Measurements from ENCODE around the gene ASPM. TPM values are rescaled to one million over a fixed set of nuclear protein-coding genes. Genes with fewer than 3 reads are reported as not detected.
"Not testable (repeated sequence)": the region's sequence is repeated elsewhere in the genome, so short reads cannot be mapped to it uniquely, and the experiment has no call there.

Gene ASPM
- total RNA-seq, 6 donors from 2014 or later = under 0.01 to 2.7 (median 1.1) TPM

DNA sequence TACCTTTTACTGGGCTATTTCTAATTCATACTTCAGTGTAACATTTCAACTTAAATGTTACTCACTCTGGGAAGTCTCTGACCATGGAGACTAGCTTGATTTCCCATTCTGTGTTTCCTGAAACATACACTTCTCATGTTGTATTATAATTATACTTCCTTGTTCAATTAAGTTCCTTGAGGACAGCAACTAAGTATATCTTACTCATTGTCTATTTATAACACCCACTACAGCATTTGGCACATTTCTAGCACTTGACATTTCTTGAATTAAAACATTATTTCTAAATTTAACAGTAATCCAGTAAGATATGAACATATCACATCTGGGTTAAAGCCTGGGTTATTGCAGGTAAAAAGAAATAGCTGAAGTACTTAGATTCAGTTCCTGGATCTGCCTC is 47.0 kb downstream of the ASPM start:
- Histone ChIP-seq H3K9me3 (no peaks in the 10 kb centered on the region), H3K4me3 (no peak overlapping the region), H3K27me3 (no peaks in the 10 kb centered on the region), H3K27ac (no peak overlapping the region), H3K4me1 (no peaks in the 10 kb centered on the region), H3K36me3 (no peaks in the 10 kb centered on the region)
- DNase-seq (no peak), ATAC-seq (ENCODE audit: low FRiP score in 2 of 2) (no peak)
- TF ChIP-seq POLR2A (IDR thresholded peaks at IDR 0.05) (no peak), CTCF (IDR thresholded peaks at IDR 0.05) (no peak)

GRCh38 chr1:197096971-197097370 is 49.5 kb downstream of the ASPM start:
- ATAC-seq (ENCODE audit: low FRiP score in 2 of 2); DNase-seq; H3K27ac ChIP-seq; H3K27me3 ChIP-seq; H3K4me3 ChIP-seq; H3K4me1 ChIP-seq; H3K36me3 ChIP-seq; H3K9me3 ChIP-seq: not testable (repeated sequence)
- WGBS, 2 donors = 98 to 100% methylated on average over 2 of the region's 2 CpGs

GRCh38 chr1:197096137-197096536 is 50.3 kb downstream of the ASPM start:
- no peak overlapping the region for H3K4me3 ChIP-seq
- ATAC-seq (ENCODE audit: low FRiP score in 2 of 2) = no peak

GRCh38 chr1:197093226-197093885 is 53.1 kb downstream of the ASPM start:
- Histone ChIP-seq H3K27me3 (no peaks in the 10 kb centered on the region), H3K4me3 (no peak overlapping the region), H3K9me3 (no peaks in the 10 kb centered on the region), H3K27ac (no peak overlapping the region), H3K4me1 (no peaks in the 10 kb centered on the region), H3K36me3 (no peaks in the 10 kb centered on the region)
- ATAC-seq (ENCODE audit: low FRiP score in 2 of 2) (no peak), DNase-seq (no peak)
- WGBS, 2 donors = 95% methylated on average over 4 of the region's 4 CpGs
- TF ChIP-seq POLR2AphosphoS5 (IDR thresholded peaks at IDR 0.05) = no peak
- no peak for TF ChIP-seq CTCF (IDR thresholded peaks at IDR 0.05)
- no peak for TF ChIP-seq POLR2A (IDR thresholded peaks at IDR 0.05)
- TF ChIP-seq EP300 (IDR thresholded peaks at IDR 0.05) = no peak

More at GRCh38 chr1:197096137-197096536, 50.3 kb downstream of the ASPM start:
- TF ChIP-seq POLR2AphosphoS5 (IDR thresholded peaks at IDR 0.05) = no peak
- TF ChIP-seq EP300 (IDR thresholded peaks at IDR 0.05) = no peak
- TF ChIP-seq CTCF (IDR thresholded peaks at IDR 0.05) = no peak
- no peak for TF ChIP-seq POLR2A (IDR thresholded peaks at IDR 0.05)
- no peaks in the 10 kb centered on the region for H3K27me3 ChIP-seq
- no peak for DNase-seq
- H3K36me3 ChIP-seq = no peaks in the 10 kb centered on the region
- no peaks in the 10 kb centered on the region for H3K9me3 ChIP-seq
- WGBS, 2 donors = 92 to 93% methylated on average over 1 of the region's 1 CpG
- H3K4me1 ChIP-seq = no peaks in the 10 kb centered on the region
- no peak overlapping the region for H3K27ac ChIP-seq

DNA sequence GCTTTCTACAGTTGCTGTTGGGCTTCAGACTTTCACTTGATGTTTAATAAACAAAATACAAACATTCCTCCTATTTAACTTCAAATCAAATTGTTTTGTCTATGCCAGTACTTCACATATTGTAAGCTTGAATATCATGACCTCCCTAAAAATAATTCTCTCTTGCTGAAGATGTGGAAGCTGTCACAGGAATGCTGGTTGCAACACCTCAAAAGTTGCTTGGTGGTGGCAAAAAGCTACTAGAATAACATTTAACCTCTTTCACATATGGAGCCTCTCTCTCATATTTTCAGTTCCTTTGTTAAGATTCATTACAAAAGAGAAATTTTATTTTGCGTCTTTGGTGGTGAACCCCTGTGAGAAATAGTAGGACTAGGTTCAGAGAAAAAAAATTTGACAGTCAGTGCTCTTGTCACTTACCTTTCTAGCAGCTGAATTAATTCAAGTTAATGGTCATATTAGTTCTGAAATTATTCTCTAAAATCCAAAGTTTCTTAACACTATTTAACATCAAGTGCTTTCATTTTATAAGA is 53.9 kb downstream of the ASPM start:
- no peak for TF ChIP-seq POLR2A (IDR thresholded peaks at IDR 0.05)
- TF ChIP-seq POLR2AphosphoS5 (IDR thresholded peaks at IDR 0.05) = no peak
- no peak for TF ChIP-seq CTCF (IDR thresholded peaks at IDR 0.05)
- no peak for TF ChIP-seq EP300 (IDR thresholded peaks at IDR 0.05)
- ATAC-seq (ENCODE audit: low FRiP score in 2 of 2) = no peak
- no peak for DNase-seq
- H3K27me3 ChIP-seq = no peaks in the 10 kb centered on the region
- no peaks in the 10 kb centered on the region for H3K9me3 ChIP-seq
- 94 to 100% methylated on average over 1 of the region's 1 CpG for WGBS, 2 donors
- H3K36me3 ChIP-seq = no peaks in the 10 kb centered on the region
- H3K27ac ChIP-seq = no peak overlapping the region
- no peaks in the 10 kb centered on the region for H3K4me1 ChIP-seq
- H3K4me3 ChIP-seq = no peak overlapping the region
